Measurements from ENCODE around the gene AMFR. TPM values are rescaled to one million over a fixed set of nuclear protein-coding genes. Genes with fewer than 3 reads are reported as not detected.

AMFR gene
- total RNA-seq, 2 experiments from 2014 or later: 50.0 to 55.5 TPM

- no peak for DNase-seq
- H3K36me3 Mint-ChIP-seq: peaks cover 18% of the 10 kb centered on the region
- POLR2A ChIA-PET: interaction anchor here (0.7 kb wide), 1 partner anchor 12 kb away, joined by 3 read pairs; no protein-coding TSS in a partner anchor
- H3K27me3 Mint-ChIP-seq: no peaks in the 10 kb centered on the region
- no peak for ATAC-seq (ENCODE audit: low read depth)
- no peak overlapping the region for H3K27ac Mint-ChIP-seq
- peaks cover 11% of the 10 kb centered on the region for H3K4me1 Mint-ChIP-seq
- no peak overlapping the region for H3K4me3 Mint-ChIP-seq
- H3K9me3 Mint-ChIP-seq: no peaks in the 10 kb centered on the region
These were observed 53.7 kb downstream of the AMFR start for GRCh38 chr16:56371660-56371937.

DNA sequence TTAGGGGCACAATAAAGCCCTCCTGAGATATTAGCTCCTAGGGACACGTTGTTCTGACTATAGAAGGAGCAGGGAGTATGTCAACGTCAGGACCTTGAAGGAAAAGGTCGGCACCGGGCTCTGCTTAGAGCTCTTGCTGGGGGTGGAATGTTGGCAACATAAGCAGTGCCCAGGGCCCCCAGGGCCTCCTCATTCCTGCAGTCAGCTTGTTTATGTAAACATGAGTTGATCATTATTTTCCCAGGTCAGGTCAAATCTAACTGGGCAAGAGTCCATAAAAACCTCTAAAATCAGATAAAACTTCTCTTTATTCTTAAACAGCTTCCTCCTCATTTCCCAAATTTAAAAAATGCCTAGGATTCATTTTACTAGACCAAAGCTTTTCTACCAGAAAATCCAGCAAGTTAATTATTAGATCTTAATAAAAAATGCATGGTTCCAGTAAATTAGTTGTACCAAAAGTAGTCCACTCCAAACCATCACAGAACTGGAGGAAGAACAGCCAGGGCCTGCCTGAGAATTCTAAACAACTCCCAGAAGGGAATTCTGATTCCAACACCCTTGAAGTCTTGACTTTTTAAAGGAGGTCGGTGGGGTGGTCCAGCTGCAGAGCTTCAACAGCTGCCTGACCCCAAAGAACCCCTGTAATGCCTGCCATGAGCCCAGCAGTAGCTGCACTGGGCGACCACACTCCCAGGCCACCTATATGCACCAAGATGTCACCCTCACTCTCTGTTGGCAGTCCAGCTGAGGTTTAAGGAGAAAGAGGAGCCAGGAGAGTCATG lies 54.3 kb downstream of the AMFR start:
- POLR2A ChIA-PET: interaction anchor here (0.7 kb wide), 1 partner anchor 11 kb away, joined by 3 read pairs; no protein-coding TSS in a partner anchor
- Mint-ChIP-seq H3K4me3 (no peak overlapping the region), H3K36me3 (peaks cover 20% of the 10 kb centered on the region), H3K27me3 (no peaks in the 10 kb centered on the region), H3K27ac (no peak overlapping the region), H3K4me1 (peaks cover 11% of the 10 kb centered on the region), H3K9me3 (no peaks in the 10 kb centered on the region)
- ATAC-seq (ENCODE audit: low read depth): no peak
- DNase-seq: no peak

DNA sequence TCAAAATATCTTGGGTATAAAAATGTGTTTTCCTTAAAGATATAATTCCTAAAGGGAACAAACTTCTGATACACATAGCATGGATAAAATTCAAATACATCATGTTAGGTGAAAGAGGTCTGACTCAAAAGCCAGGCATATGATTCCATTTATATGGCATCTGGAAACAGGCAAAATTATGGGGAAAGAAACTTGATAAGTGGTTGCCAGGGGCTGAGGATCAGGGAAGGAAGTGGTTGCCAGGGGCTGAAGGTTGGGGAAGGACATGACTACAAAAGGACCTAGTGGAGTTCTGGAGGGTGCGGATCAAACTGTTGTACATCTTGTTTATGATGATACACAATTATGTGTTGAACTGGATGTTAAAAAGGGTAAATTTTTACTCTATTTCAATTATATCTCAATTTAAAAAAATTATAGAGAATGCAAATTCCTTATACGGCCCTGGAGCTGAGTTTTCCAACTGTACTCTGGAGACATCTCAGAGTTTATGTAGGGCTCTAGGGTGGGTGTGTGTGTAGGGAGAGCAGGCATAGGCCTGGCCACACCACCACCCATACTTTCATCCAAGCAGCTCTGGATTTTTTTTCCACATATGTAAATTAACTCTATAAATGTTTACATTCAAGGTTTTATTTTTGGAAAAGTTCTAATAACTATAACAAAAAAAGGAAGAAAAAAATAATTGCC lies 55.0 kb downstream of the AMFR start:
- DNase-seq (no peak), ATAC-seq (ENCODE audit: low read depth) (no peak)
- POLR2A ChIA-PET: no interaction called here
- H3K27ac Mint-ChIP-seq: peak overlapping the region; percentile 54
- H3K36me3 Mint-ChIP-seq: peaks cover 17% of the 10 kb centered on the region
- peaks cover 11% of the 10 kb centered on the region for H3K4me1 Mint-ChIP-seq
- H3K4me3 Mint-ChIP-seq: no peak overlapping the region
- no peaks in the 10 kb centered on the region for H3K27me3 Mint-ChIP-seq
- H3K9me3 Mint-ChIP-seq: no peaks in the 10 kb centered on the region

DNA sequence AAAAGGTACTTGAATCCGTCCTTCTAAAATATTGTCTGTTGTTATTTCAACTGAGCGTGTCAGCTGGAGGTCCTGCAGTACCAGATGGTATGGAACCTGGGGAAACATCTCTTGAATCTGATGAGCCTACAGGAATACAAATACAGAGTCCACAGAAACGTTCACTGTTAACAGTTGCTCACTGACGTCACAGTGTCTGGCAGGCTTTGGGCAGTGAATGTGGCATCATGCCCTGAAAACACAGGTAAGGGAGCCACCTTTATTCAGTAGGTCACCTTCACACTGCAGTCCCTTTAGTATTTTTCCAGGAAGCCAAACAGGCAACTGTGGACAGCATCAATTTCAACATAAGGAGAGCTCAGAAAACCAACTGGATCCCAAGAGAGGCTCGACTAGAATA lies 56.1 kb downstream of the AMFR start:
- peaks cover 14% of the 10 kb centered on the region for H3K36me3 Mint-ChIP-seq
- DNase-seq (no peak), ATAC-seq (ENCODE audit: low read depth) (no peak)
- H3K27me3 Mint-ChIP-seq: no peaks in the 10 kb centered on the region
- POLR2A ChIA-PET: no interaction called here
- H3K9me3 Mint-ChIP-seq: no peaks in the 10 kb centered on the region
- H3K4me1 Mint-ChIP-seq: peaks cover 11% of the 10 kb centered on the region
- H3K4me3 Mint-ChIP-seq: no peak overlapping the region
- no peak overlapping the region for H3K27ac Mint-ChIP-seq

DNA sequence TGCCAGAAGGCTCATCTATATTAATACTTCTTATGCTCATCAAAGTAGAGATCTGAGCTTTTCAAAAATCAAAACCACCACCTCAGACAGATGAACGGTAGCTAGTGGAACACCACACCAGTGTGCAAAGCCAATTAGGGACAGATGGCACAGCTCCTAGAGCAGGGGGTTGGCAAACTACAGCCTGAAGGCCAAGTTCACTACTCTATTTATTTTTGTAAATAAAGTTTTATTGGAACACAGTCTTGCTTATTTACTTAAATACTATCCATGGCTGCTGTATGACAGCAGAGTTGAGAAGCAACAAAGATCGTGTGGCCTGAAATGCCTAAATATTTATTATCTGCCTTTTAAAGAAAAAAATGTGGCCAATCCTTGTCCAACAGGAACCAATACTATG lies 56.8 kb downstream of the AMFR start:
- Mint-ChIP-seq H3K4me3 (no peak overlapping the region), H3K36me3 (peaks cover 13% of the 10 kb centered on the region), H3K27me3 (no peaks in the 10 kb centered on the region), H3K4me1 (peaks cover 11% of the 10 kb centered on the region), H3K9me3 (no peaks in the 10 kb centered on the region), H3K27ac (no peak overlapping the region)
- DNase-seq (no peak), ATAC-seq (ENCODE audit: low read depth) (no peak)
- POLR2A ChIA-PET: no interaction called here

GRCh38 chr16:56367764-56368163 lies 57.6 kb downstream of the AMFR start:
- Mint-ChIP-seq H3K27me3 (no peaks in the 10 kb centered on the region), H3K27ac (no peak overlapping the region), H3K4me1 (peaks cover 11% of the 10 kb centered on the region), H3K9me3 (no peaks in the 10 kb centered on the region), H3K4me3 (no peak overlapping the region), H3K36me3 (peaks cover 10% of the 10 kb centered on the region)
- ATAC-seq (ENCODE audit: low read depth): no peak
- DNase-seq: no peak
- POLR2A ChIA-PET: no interaction called here

GRCh38 chr16:56366945-56367344 lies 58.4 kb downstream of the AMFR start:
- H3K27me3 Mint-ChIP-seq: no peaks in the 10 kb centered on the region
- H3K9me3 Mint-ChIP-seq: no peaks in the 10 kb centered on the region
- H3K4me3 Mint-ChIP-seq: no peak overlapping the region
- H3K27ac Mint-ChIP-seq: no peak overlapping the region
- peaks cover 15% of the 10 kb centered on the region for H3K36me3 Mint-ChIP-seq
- POLR2A ChIA-PET: no interaction called here
- ATAC-seq (ENCODE audit: low read depth) (no peak), DNase-seq (no peak)
- H3K4me1 Mint-ChIP-seq: peaks cover 4% of the 10 kb centered on the region

- POLR2A ChIA-PET: no interaction called here
- Mint-ChIP-seq H3K27ac (no peak overlapping the region), H3K27me3 (no peaks in the 10 kb centered on the region), H3K4me1 (peaks cover 3% of the 10 kb centered on the region), H3K9me3 (no peaks in the 10 kb centered on the region), H3K4me3 (no peak overlapping the region), H3K36me3 (peaks cover 16% of the 10 kb centered on the region)
- ATAC-seq (ENCODE audit: low read depth) (no peak), DNase-seq (no peak)
These were observed 59.8 kb downstream of the AMFR start for GRCh38 chr16:56365552-56365951.

GRCh38 chr16:56364865-56365264 lies 60.5 kb downstream of the AMFR start:
- ATAC-seq (ENCODE audit: low read depth) (no peak), DNase-seq (no peak)
- Mint-ChIP-seq H3K27ac (no peak overlapping the region), H3K4me1 (peaks cover 2% of the 10 kb centered on the region), H3K4me3 (no peak overlapping the region), H3K36me3 (peaks cover 14% of the 10 kb centered on the region), H3K27me3 (no peaks in the 10 kb centered on the region), H3K9me3 (no peaks in the 10 kb centered on the region)
- POLR2A ChIA-PET: no interaction called here

GRCh38 chr16:56363781-56364565 lies 61.4 kb downstream of the AMFR start:
- POLR2A ChIA-PET: no interaction called here
- H3K27ac Mint-ChIP-seq: no peak overlapping the region
- ATAC-seq (ENCODE audit: low read depth): no peak
- no peaks in the 10 kb centered on the region for H3K27me3 Mint-ChIP-seq
- no peak for DNase-seq
- no peak overlapping the region for H3K4me3 Mint-ChIP-seq
- peaks cover 7% of the 10 kb centered on the region for H3K4me1 Mint-ChIP-seq
- no peaks in the 10 kb centered on the region for H3K9me3 Mint-ChIP-seq
- peaks cover 14% of the 10 kb centered on the region for H3K36me3 Mint-ChIP-seq

DNA sequence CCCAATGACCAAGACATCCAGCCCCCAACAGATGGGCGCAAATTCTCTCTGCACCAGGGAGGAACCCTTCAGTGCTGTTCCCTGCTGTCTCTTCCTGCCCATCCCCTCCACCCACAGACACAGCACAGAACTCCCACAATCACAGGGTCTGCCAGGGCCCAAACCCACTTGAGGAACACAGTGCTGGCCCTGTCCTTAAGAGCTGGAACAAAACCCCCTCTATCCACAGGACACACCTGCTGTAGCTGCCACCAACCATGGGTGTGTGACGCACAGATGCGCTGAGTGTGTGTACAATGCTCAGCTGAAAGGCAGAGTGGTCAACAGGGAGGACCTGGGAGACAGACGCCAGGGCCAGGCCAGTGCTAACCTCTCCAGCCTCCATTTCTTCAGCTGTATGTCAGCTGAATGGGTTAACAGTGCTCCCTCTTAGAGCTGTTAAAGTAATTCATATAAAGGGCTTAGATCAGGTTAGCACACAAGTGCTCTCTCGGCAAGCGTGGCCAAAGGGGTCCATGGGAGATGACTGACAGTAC lies 62.1 kb downstream of the AMFR start:
- no peak for ATAC-seq (ENCODE audit: low read depth)

DNA sequence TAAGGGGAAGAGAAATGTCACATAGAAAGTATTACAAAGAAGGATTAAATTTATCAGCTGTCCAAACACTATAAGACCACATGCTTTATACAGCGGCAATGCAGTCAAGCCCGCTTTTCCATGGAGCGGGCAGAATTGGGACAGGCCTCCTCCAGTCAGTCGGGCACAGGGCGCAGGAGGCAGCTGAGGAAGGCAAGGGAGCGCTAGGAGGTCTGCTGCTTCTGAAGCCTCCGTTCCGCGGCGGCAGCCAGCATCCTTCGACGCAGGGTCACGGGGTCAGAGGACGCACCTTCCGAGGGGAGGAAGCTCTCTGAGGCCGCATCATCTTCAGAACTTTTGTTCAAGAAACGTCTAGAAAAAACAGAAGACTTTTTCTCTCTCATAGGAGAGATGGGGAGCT lies 62.6 kb downstream of the AMFR start:
- no peaks in the 10 kb centered on the region for H3K9me3 Mint-ChIP-seq
- H3K27me3 Mint-ChIP-seq: no peaks in the 10 kb centered on the region
- DNase-seq: no peak
- no peak for ATAC-seq (ENCODE audit: low read depth)
- POLR2A ChIA-PET: interaction anchor here (0.7 kb wide), 1 partner anchor 19 kb away, joined by 4 read pairs; no protein-coding TSS in a partner anchor
- H3K27ac Mint-ChIP-seq: no peak overlapping the region
- no peak overlapping the region for H3K4me3 Mint-ChIP-seq
- peaks cover 10% of the 10 kb centered on the region for H3K36me3 Mint-ChIP-seq
- peaks cover 15% of the 10 kb centered on the region for H3K4me1 Mint-ChIP-seq

More for the DNA sequence above, 62.1 kb downstream of the AMFR start:
- H3K36me3 Mint-ChIP-seq: peaks cover 10% of the 10 kb centered on the region
- H3K9me3 Mint-ChIP-seq: no peaks in the 10 kb centered on the region
- POLR2A ChIA-PET: interaction anchor here (0.7 kb wide), 1 partner anchor 19 kb away, joined by 4 read pairs; no protein-coding TSS in a partner anchor
- no peak overlapping the region for H3K27ac Mint-ChIP-seq
- no peaks in the 10 kb centered on the region for H3K27me3 Mint-ChIP-seq
- H3K4me1 Mint-ChIP-seq: peaks cover 12% of the 10 kb centered on the region
- no peak for DNase-seq
- no peak overlapping the region for H3K4me3 Mint-ChIP-seq

- peaks cover 8% of the 10 kb centered on the region for H3K36me3 Mint-ChIP-seq
- DNase-seq: no peak
- H3K9me3 Mint-ChIP-seq: no peaks in the 10 kb centered on the region
- H3K27ac Mint-ChIP-seq: no peak overlapping the region
- peaks cover 15% of the 10 kb centered on the region for H3K4me1 Mint-ChIP-seq
- ATAC-seq (ENCODE audit: low read depth): no peak
- POLR2A ChIA-PET: no interaction called here
- H3K27me3 Mint-ChIP-seq: no peaks in the 10 kb centered on the region
- no peak overlapping the region for H3K4me3 Mint-ChIP-seq
These were observed 63.2 kb downstream of the AMFR start for GRCh38 chr16:56362057-56362655.

Data from activated naive CD8-positive, alpha-beta T cell treated with anti-CD3 and anti-CD28 coated beads, Interleukin-2, amount 10 ng/mL, durations not matched to agents 7 days and 5 days (primary cell).